SK-N-SH (cell line): ENCODE results near the gene PGK1. TPM values are rescaled to one million over a fixed set of nuclear protein-coding genes. Genes with fewer than 3 reads are reported as not detected.

Source experiments
- CTCF ChIA-PET: fragments of 300-600, 350-600 bp; formaldehyde crosslinking; extraction: SDS; loops from one replicate; lab custom pipeline; 2021; lab: Yijun Ruan, JAX
- POLR2A ChIA-PET: fragments of 350-600 bp; sonication (Branson Sonifier 250); formaldehyde crosslinking; extraction: SDS; loops from one replicate; lab custom pipeline; 2020; ENCODE audit warnings: antibody characterized with exemption, inconsistent platforms; lab: Yijun Ruan, JAX
- DNase-seq: peaks from one replicate; pipeline ENCODE4 v3.0.0; 2012
- H2AFZ ChIP-seq: fragments of 200-600 bp; sonication (generic); 2 replicates; pipeline ENCODE4 v1.8.1; 2016; ENCODE audit warnings: antibody characterized with exemption, mild to moderate bottlenecking, low read depth
- H3F3A ChIP-seq: fragments of 200-600 bp; sonication (generic); replicated peaks from 2 replicates; pipeline ENCODE3; 2016; ENCODE audit warnings: antibody characterized with exemption, mild to moderate bottlenecking; ENCODE audit not compliant: insufficient read depth
- H3K27ac ChIP-seq, 2 experiments: fragments of 200-500 bp in 1 of 2; fragments of 200-600 bp in 1 of 2; sonication (Bioruptor generic) in 1 of 2; sonication (generic), shearing (Covaris generic) in 1 of 2; 2 replicates each; pipeline versions ENCODE4 v1.5.1 to v1.6.1; 2014 to 2016; ENCODE audit warnings: low read depth in 2 of 2, inconsistent platforms in 1 of 2, low read length in 1 of 2, mild to moderate bottlenecking in 1 of 2, mixed read lengths in 1 of 2
- H3K27me3 ChIP-seq: fragments of 200-600 bp; sonication (generic), shearing (Covaris generic); 2 replicates; pipeline ENCODE4 v1.6.1; 2016; ENCODE audit warnings: mixed run types; ENCODE audit not compliant: insufficient read depth
- H3K36me3 ChIP-seq, 2 experiments: fragments of 200-500 bp in 1 of 2; fragments of 200-600 bp in 1 of 2; sonication (Bioruptor generic) in 1 of 2; sonication (generic) in 1 of 2; replicated peaks in 1 of 2; 2 replicates each; pipeline versions ENCODE3 to v1.5.1; 2014 to 2016; ENCODE audit warnings: low read length in 1 of 2, mild to moderate bottlenecking in 1 of 2; ENCODE audit not compliant: insufficient read depth in 2 of 2, control insufficient read depth in 1 of 2
- H3K4me1 ChIP-seq, 2 experiments: fragments of 200-500 bp in 1 of 2; fragments of 200-600 bp in 1 of 2; sonication (Bioruptor generic) in 1 of 2; sonication (generic), shearing (Covaris generic) in 1 of 2; 2 replicates each; pipeline versions ENCODE4 v1.5.1 to v1.6.1; 2014 to 2016; ENCODE audit warnings: low read depth in 1 of 2, low read length in 1 of 2, mixed run types in 1 of 2; ENCODE audit not compliant: insufficient read depth in 2 of 2, control insufficient read depth in 1 of 2
- H3K4me2 ChIP-seq: fragments of 200-600 bp; sonication (generic), shearing (Covaris generic); 2 replicates; pipeline ENCODE4 v1.6.1; 2017; ENCODE audit warnings: mixed run types
- H3K4me3 ChIP-seq, 2 experiments: fragments of 200-500 bp in 1 of 2; fragments of 200-600 bp in 1 of 2; sonication (Bioruptor generic) in 1 of 2; sonication (generic), shearing (Covaris generic) in 1 of 2; 2 replicates each; pipeline versions ENCODE4 v1.5.1 to v1.8.1; 2014 to 2016; ENCODE audit warnings: low read depth in 2 of 2, inconsistent platforms in 1 of 2, low read length in 1 of 2, mild to moderate bottlenecking in 1 of 2, mixed read lengths in 1 of 2, moderate library complexity in 1 of 2
- H3K79me2 ChIP-seq: fragments of 200-600 bp; sonication (generic); 2 replicates; pipeline ENCODE4 v1.8.1; 2017; ENCODE audit warnings: mild to moderate bottlenecking; ENCODE audit not compliant: insufficient read depth
- H3K9ac ChIP-seq: fragments of 200-600 bp; sonication (generic); 2 replicates; pipeline ENCODE4 v1.6.1; 2017; ENCODE audit warnings: mixed run types
- H3K9me2 ChIP-seq: fragments of 200-600 bp; sonication (generic); 2 replicates; pipeline ENCODE4 v1.6.1; 2017; ENCODE audit warnings: mixed run types
- H3K9me3 ChIP-seq: fragments of 200-600 bp; sonication (generic); 2 replicates; pipeline ENCODE4 v1.6.1; 2017; ENCODE audit warnings: mixed run types, mild to moderate bottlenecking, moderate library complexity
- H4K20me1 ChIP-seq: fragments of 200-600 bp; sonication (generic); 2 replicates; pipeline ENCODE4 v1.6.1; 2017; ENCODE audit warnings: mild to moderate bottlenecking, mixed run types; ENCODE audit not compliant: insufficient read depth
- CHD2 ChIP-seq: fragments of 150-350 bp; IDR thresholded peaks from 2 replicates; pipeline ENCODE4 v1.6.1; 2018; ENCODE audit warnings: low read length; ENCODE audit not compliant: partially characterized antibody
- CTCF ChIP-seq: fragments of 200-600 bp; sonication (generic); IDR thresholded peaks from 2 replicates; pipeline ENCODE4 v1.6.1; 2017; ENCODE audit warnings: antibody characterized with exemption, mild to moderate bottlenecking, moderate library complexity
- ELF1 ChIP-seq: IDR thresholded peaks from 2 replicates; pipeline ENCODE4 v1.4.0; 2012
- EZH2phosphoT487 ChIP-seq: fragments of 200-600 bp; sonication (generic); IDR thresholded peaks from 2 replicates; pipeline ENCODE4 v1.6.1; 2017; ENCODE audit warnings: low read depth, mixed run types, mild to moderate bottlenecking, antibody characterized with exemption, moderate library complexity, borderline replicate concordance
- FOSL2 ChIP-seq: IDR thresholded peaks from 2 replicates; pipeline ENCODE4 v1.4.0; 2012; ENCODE audit warnings: low read depth, mild to moderate bottlenecking, moderate library complexity, borderline replicate concordance
- FOXM1 ChIP-seq: IDR thresholded peaks from 2 replicates; pipeline ENCODE4 v1.4.0; 2012; ENCODE audit warnings: low read depth, mild to moderate bottlenecking
- GATA2 ChIP-seq: sonication (generic); formaldehyde crosslinking; IDR thresholded peaks from 2 replicates; pipeline ENCODE4 v1.5.0; 2020; ENCODE audit warnings: mild to moderate bottlenecking, missing genetic modification reagents
- IRF3 ChIP-seq: fragments of 150-350 bp; IDR thresholded peaks from 2 replicates; pipeline ENCODE4 v1.6.1; 2016; ENCODE audit warnings: mild to moderate bottlenecking, low read depth, low read length
- JUND ChIP-seq: IDR thresholded peaks from 2 replicates; pipeline ENCODE4 v1.4.0; 2012
- MAX ChIP-seq: IDR thresholded peaks from 2 replicates; pipeline ENCODE4 v1.4.0; 2012; ENCODE audit warnings: low read depth
- MEF2A ChIP-seq: IDR thresholded peaks from 2 replicates; pipeline ENCODE4 v1.4.0; 2012; ENCODE audit warnings: low read depth, borderline replicate concordance
- MXI1 ChIP-seq: IDR thresholded peaks from 2 replicates; pipeline ENCODE4 v1.6.1; 2012; ENCODE audit warnings: mild to moderate bottlenecking, low read depth, low read length, improper control_type of control experiment
- PBX3 ChIP-seq: IDR thresholded peaks from 2 replicates; pipeline ENCODE4; 2012
- POLR2AphosphoS5 ChIP-seq: IDR thresholded peaks from 2 replicates; pipeline ENCODE4 v1.6.1; 2012; ENCODE audit warnings: low read depth, low read length
- RAD21 ChIP-seq: IDR thresholded peaks from 2 replicates; pipeline ENCODE4 v1.6.1; 2012; ENCODE audit warnings: mild to moderate bottlenecking, low read length
- RCOR1 ChIP-seq: fragments of 150-350 bp; IDR thresholded peaks from 2 replicates; pipeline ENCODE4 v1.6.1; 2017; ENCODE audit warnings: antibody characterized with exemption, low read length
- SMC3 ChIP-seq: IDR thresholded peaks from 2 replicates; pipeline ENCODE4 v1.6.1; 2012; ENCODE audit warnings: low read depth, low read length, improper control_type of control experiment
- TAF1 ChIP-seq: IDR thresholded peaks from 2 replicates; pipeline ENCODE4 v1.6.1; 2012; ENCODE audit warnings: low read depth, mild to moderate bottlenecking, low read length, moderate library complexity, borderline replicate concordance
- TCF12 ChIP-seq: IDR thresholded peaks from 2 replicates; pipeline ENCODE4 v1.4.0; 2012
- polyA plus RNA-seq, 3 experiments: library from polyadenylated mRNA; depleted of rRNA; stranded (reverse); fragments of >200 nt; gene quantifications; 2 replicates each; pipeline ENCODE4 v1.2.3, GENCODE V29; 2012
- TF ChIP-seq, protein P1 (sequence below): IDR thresholded peaks from 2 replicates; pipeline ENCODE4 v1.4.0; 2012; ENCODE audit warnings: low read depth, borderline replicate concordance

PGK1 gene
- polyA plus RNA-seq, 1 of the 3 experiments (the other 2 are of a cell fraction) = 260 TPM

- TF ChIP-seq, protein P1, sequence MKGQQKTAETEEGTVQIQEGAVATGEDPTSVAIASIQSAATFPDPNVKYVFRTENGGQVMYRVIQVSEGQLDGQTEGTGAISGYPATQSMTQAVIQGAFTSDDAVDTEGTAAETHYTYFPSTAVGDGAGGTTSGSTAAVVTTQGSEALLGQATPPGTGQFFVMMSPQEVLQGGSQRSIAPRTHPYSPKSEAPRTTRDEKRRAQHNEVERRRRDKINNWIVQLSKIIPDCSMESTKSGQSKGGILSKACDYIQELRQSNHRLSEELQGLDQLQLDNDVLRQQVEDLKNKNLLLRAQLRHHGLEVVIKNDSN = no peak
- TF ChIP-seq EZH2phosphoT487 (no peak), POLR2AphosphoS5 (no peak), SMC3 (no peak), PBX3 (no peak), CTCF (no peak), ELF1 (no peak), FOXM1 (no peak)
Observed at GRCh38 chrX:78165425-78165824, 61.4 kb downstream of the PGK1 start (continued).

DNA sequence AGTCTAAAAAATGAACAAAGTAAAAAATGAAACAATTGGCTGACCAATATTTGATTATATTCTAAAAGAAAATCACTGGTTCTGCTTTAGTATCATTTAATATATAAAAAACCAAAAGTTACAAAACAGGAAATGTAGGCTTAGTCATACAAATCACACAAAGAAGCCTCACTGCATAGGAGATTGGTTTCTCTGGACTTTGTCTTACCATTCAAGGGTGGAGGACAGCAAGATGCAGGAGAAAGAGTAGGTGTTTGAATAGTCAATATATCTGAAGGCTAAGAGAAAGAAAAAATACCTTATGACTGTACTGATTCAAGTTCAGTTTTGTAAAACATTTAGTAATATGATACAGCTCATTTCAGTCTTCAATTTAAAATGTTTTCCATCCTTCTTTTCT, 64.0 kb downstream of the PGK1 start:
- H3K9me3 ChIP-seq = no peaks in the 10 kb centered on the region
- H4K20me1 ChIP-seq = no peaks in the 10 kb centered on the region
- no peaks in the 10 kb centered on the region; the same call in 1 of the 2 replicates for H3K9me2 ChIP-seq
- no peak for DNase-seq
- no peak overlapping the region for H3K4me2 ChIP-seq
- H2AFZ ChIP-seq = no peak overlapping the region
- no peaks in the 10 kb centered on the region for H3F3A ChIP-seq
- CTCF ChIA-PET = no interaction called here
- H3K4me1 ChIP-seq = no peaks in the 10 kb centered on the region
- no peaks in the 10 kb centered on the region for H3K79me2 ChIP-seq
- no peaks in the 10 kb centered on the region for H3K36me3 ChIP-seq
- no peaks in the 10 kb centered on the region for H3K27me3 ChIP-seq
- POLR2A ChIA-PET = no interaction called here
- no peak overlapping the region for H3K4me3 ChIP-seq
- no peak overlapping the region for H3K27ac ChIP-seq
- TF ChIP-seq SMC3 (no peak), FOXM1 (no peak), MEF2A (no peak), CTCF (no peak), MAX (no peak), MXI1 (no peak), RCOR1 (no peak), CHD2 (no peak), FOSL2 (no peak), TCF12 (no peak), IRF3 (no peak), PBX3 (no peak), RAD21 (no peak), EZH2phosphoT487 (no peak), POLR2AphosphoS5 (no peak), JUND (no peak), GATA2 (CRISPR knock-in tag) (no peak), TAF1 (no peak)
- TF ChIP-seq, protein P1 = no peak
- H3K9ac ChIP-seq = no peak overlapping the region
